Measurements from ENCODE around the gene FAM53B.

Gene FAM53B

DNA sequence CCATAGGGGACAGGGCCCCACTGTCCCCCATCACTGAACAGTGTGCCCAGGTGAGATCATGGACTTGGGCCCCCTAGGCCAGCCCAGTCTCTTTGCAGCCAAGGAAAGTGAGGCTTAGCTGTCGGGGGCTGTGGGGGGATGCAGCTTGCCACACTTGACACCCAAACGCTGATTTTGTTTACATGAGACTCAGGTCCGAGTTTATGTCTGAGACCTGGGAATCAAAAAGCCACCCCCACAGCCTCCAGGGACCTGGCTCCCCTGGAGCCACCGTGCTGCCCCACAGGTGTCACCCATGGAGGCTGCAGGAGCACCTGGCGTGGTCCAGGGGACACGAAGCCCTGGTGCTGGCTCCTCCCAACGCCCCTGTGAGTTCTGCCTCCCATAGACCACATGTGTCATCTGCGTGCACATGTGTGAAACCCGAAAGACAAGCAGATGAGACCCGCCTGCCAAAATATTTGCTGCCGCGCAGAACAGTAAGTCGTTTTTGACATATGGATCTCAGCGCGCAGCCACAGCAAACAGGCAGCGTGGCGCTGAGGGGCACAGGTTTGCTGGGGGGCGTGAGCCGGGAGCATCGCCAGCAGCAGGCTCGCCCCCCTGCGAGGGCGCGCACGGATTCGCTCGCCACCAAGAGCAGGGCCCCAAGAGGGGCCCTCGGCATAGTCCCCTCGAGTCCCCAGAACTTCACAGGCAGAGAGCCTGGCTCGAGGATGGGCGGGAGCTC lies 170.3 kb downstream of the FAM53B start:
- no peaks in the 10 kb centered on the region for H3K9me3 ChIP-seq (ENCODE audit: control insufficient read depth, low read length)
- no peaks in the 10 kb centered on the region for H3K36me3 ChIP-seq (ENCODE audit: control insufficient read depth, insufficient read depth, low read length)
- no peaks in the 10 kb centered on the region for H3K4me1 ChIP-seq (ENCODE audit: control insufficient read depth, insufficient read depth, low read length, poor library complexity, severe bottlenecking)
- H3K27ac ChIP-seq (ENCODE audit: insufficient read depth, low read length, poor library complexity, severe bottlenecking), result no peak overlapping the region
- H3K27me3 ChIP-seq (replicated peaks; ENCODE audit: control insufficient read depth, insufficient read depth, low read length, poor library complexity, severe bottlenecking), result no peaks in the 10 kb centered on the region
- DNase-seq, result no peak
- no peak overlapping the region for H3K4me3 ChIP-seq (ENCODE audit: insufficient read depth, low read depth, low read length, poor library complexity, severe bottlenecking)

DNA sequence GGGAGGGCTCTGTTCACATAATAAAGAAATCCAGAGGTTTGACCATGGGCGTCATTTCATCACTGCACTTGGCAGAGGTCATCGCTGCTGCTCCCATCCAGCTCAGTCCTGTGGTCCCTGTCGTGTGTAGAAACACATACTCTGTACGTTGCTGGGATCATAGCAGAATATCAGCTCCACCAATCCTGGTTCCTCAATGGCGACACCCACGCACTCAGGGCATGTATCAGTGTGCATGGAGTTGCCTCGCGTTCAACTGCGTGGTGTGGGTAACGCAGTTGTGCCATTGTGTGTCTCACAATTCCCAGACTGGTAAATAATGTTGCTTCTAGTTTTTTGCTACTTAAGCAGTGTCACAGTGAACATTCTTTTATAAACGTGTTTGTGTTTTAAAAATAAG lies 171.4 kb downstream of the FAM53B start:
- DNase-seq, result no peak
- no peaks in the 10 kb centered on the region for H3K36me3 ChIP-seq (ENCODE audit: control insufficient read depth, insufficient read depth, low read length)
- no peaks in the 10 kb centered on the region for H3K4me1 ChIP-seq (ENCODE audit: control insufficient read depth, insufficient read depth, low read length, poor library complexity, severe bottlenecking)
- no peaks in the 10 kb centered on the region for H3K9me3 ChIP-seq (ENCODE audit: control insufficient read depth, low read length)
- no peak overlapping the region for H3K4me3 ChIP-seq (ENCODE audit: insufficient read depth, low read depth, low read length, poor library complexity, severe bottlenecking)
- no peaks in the 10 kb centered on the region for H3K27me3 ChIP-seq (replicated peaks; ENCODE audit: control insufficient read depth, insufficient read depth, low read length, poor library complexity, severe bottlenecking)
- no peak overlapping the region for H3K27ac ChIP-seq (ENCODE audit: insufficient read depth, low read length, poor library complexity, severe bottlenecking)

DNA sequence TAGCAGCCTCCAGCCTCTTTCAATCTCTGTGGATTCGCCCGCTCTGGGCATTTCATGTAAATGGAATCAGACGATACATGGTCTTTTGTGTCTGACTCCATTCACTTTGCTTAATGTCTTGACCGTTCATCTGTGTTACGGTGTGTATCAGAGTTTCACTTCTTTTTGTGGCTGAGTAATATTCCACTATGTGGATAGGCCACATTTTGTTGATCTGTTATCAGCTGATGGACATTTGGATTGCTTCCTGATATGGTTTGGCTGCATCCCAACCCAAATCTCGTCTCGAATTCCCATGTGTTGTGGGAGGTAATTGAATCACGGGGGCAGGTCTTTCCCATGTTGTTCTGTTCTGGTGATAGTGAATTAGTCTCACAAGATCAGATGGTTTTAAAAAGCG lies 173.5 kb downstream of the FAM53B start:
- no peaks in the 10 kb centered on the region for H3K9me3 ChIP-seq (ENCODE audit: control insufficient read depth, low read length)
- no peaks in the 10 kb centered on the region for H3K36me3 ChIP-seq (ENCODE audit: control insufficient read depth, insufficient read depth, low read length)
- DNase-seq, result no peak
- H3K4me3 ChIP-seq (ENCODE audit: insufficient read depth, low read depth, low read length, poor library complexity, severe bottlenecking), result no peak overlapping the region
- H3K27me3 ChIP-seq (replicated peaks; ENCODE audit: control insufficient read depth, insufficient read depth, low read length, poor library complexity, severe bottlenecking), result no peaks in the 10 kb centered on the region
- H3K4me1 ChIP-seq (ENCODE audit: control insufficient read depth, insufficient read depth, low read length, poor library complexity, severe bottlenecking), result no peaks in the 10 kb centered on the region
- no peak overlapping the region for H3K27ac ChIP-seq (ENCODE audit: insufficient read depth, low read length, poor library complexity, severe bottlenecking)

DNA sequence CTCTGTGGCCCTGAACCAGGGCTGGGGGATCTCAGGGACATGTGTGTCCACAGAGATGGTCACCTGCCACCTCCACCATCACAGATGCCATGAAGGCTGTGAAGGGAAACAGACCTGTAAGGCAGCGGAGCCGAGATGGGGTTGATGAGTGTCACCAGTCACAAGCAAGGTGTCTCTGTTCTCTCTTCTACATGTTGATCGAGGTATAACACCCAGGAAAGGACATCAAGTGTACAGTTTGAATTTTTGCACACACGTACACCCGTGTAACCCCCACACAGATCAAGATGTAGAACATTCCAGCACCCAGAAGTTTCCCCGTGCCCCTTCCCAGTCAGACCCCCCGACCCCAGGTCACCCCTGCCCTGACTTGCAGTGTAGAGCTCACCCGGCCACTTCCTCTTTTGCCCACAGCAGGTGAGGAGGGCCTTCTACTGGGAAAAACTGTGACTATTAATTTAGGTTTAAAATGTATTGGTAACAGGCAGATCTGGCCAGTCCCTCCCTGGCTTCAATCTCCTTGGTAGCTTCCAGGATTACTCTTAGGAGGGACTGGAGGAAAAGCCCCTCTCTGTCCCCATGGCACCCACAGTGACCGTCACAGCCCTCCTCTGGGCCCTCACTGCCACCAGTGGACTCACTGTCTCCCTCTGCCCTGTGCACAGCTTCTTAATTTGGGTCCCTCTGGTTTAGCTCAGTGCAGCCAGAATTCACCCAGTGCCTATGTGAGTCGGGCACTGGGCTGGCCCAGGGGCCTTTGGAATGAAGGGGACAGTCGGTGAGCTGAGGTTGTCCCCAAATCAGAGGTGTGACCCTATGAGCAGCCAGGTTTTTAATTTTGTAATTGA lies 174.3 kb downstream of the FAM53B start:
- DNase-seq, result no peak
- H3K36me3 ChIP-seq (ENCODE audit: control insufficient read depth, insufficient read depth, low read length), result no peaks in the 10 kb centered on the region
- no peak overlapping the region for H3K4me3 ChIP-seq (ENCODE audit: insufficient read depth, low read depth, low read length, poor library complexity, severe bottlenecking)
- no peaks in the 10 kb centered on the region for H3K27me3 ChIP-seq (replicated peaks; ENCODE audit: control insufficient read depth, insufficient read depth, low read length, poor library complexity, severe bottlenecking)
- H3K9me3 ChIP-seq (ENCODE audit: control insufficient read depth, low read length), result no peaks in the 10 kb centered on the region
- no peak overlapping the region for H3K27ac ChIP-seq (ENCODE audit: insufficient read depth, low read length, poor library complexity, severe bottlenecking)
- H3K4me1 ChIP-seq (ENCODE audit: control insufficient read depth, insufficient read depth, low read length, poor library complexity, severe bottlenecking), result no peaks in the 10 kb centered on the region
